AG20443 (cell line): Measurements from ENCODE around the gene SLC23A2.
A peak's percentile ranks its signal among the peaks of the same experiment; 100 is the strongest.
"Not testable (repeated sequence)": the region's sequence is repeated elsewhere in the genome, so short reads cannot be mapped to it uniquely, and the experiment has no call there.

Experiments
- DNase-seq: peaks from one replicate; pipeline ENCODE4 v3.0.0; 2012; ENCODE audit warnings: low spot score, mixed read lengths

SLC23A2 gene

GRCh38 chr20:4902788-4903187 is 98.5 kb downstream of the SLC23A2 start:
- DNase-seq = no peak

DNA sequence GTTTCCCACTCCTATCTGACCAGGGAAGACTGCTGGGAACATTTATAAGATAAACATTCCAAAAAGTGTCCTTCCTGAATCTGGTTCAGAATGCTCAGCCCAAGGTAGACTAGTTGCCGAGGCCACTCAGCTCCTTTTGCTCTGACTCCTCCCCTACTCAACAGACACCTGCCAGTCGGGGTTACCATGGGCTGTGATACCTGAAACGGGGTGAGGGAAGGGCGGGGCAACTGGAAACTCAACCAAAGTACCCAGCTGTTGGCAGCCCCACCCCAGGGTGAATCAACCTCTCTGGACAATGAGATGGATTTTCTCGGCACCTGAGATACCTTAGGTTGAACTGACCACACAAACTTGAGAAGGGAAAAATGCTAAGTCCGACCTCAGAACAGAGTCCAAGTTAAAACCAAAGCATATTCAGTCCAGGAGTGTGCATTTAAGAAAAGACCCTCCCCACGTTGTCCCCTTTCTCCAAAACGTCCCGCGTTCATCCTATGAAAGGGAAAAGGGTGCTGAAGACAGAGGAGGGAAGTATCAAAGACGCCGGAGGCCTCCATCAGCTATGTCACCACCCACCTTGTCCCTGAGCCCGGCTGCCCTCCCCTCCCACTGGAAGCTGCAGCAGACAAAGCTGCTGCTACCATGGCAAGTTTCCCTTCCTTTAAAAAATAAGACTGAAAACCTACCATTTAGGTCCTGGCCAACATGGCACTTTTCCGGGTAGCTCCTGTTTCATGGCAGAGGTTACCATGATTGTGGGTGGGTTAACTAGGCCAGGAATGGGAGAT is 100.1 kb downstream of the SLC23A2 start:
- DNase-seq = no peak

- DNase-seq = peak; percentile 88
Measured at GRCh38 chr20:4898282-4899244, 102.7 kb downstream of the SLC23A2 start.

- no peak for DNase-seq
Measured at GRCh38 chr20:4897600-4897999, 103.7 kb downstream of the SLC23A2 start.

DNA sequence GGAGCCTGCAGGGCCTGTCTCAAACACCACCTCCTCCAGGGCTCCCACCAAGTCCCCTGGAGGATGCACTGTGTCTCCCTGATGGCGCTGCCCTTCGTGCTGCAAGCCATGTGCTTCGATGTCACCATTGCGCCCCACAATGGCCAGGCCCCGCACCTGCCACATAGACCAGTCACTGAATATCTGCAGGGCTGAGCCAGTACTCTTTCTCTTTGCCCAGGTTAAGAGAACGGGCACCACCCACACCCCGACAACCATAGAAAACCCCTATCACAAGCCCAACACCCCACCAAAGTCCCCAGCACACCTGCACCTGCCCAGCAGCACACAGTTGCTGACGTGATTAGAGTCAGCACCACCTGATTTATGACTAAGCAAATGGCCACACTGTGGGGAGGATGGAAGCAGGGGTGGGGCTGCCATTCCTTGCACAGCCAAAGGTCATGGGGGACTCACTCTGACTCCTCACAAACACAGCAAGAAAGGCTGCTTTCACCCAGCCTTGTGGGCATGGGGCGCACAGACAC is 104.3 kb downstream of the SLC23A2 start:
- DNase-seq = no peak

GRCh38 chr20:4896119-4896702 is 105.1 kb downstream of the SLC23A2 start:
- no peak for DNase-seq

DNA sequence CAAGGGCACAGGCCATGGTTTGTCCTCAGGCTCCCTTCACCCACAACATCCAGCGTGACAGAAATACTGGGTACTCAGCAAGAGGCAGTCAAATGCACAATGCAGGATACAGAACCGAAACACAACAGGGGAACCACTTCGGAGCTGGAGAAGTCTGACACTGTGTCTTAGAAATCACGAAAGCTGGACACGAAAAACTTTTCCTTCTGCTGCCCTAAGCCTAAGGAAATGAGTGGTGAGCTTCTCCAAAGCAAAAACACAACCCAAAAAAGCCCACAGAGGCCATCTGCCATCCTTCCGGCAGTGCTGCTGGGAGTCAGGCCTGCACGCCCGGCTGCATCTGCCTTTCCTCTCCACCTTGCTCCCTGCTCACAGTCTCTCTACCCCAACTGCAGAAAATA is 106.3 kb downstream of the SLC23A2 start:
- no peak for DNase-seq

DNA sequence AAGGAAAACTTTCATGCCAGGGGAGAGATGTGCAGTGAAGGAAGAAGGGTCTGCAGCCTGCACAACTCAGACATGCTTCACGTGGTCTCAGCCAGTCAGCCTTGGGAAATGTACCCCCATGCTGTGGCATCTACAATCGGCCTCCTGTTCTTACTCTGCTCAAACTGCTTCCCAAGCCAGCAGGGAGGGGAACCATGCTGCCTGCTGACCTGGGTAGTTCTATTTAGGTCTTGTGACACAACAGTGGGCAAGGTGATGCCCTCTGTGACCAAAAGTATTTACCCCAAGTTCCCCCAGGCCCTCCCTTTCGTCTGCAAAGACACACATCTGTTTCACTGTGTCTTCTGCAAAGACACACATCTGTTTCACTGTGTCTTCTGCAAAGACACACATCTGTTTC is 106.9 kb downstream of the SLC23A2 start:
- no peak for DNase-seq

DNA sequence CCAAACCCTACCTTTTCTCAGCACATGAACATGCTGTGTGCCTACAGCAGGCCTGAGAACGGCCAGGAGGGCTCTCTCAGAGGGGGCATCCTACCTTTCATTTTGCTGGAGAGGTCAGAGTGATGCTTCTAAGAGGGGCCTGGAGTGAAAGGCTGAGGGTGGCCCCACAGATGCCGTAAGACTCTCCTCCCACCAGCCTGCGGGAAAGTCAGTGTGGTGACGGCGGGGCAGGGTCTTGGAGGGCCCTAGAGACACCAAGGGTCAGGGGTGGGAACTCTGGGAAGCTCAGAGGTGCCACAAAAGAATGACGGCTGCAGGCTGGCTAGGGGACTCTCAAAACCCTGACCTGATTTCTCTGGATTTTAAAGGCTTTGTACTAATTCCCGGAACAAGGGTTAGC is 107.6 kb downstream of the SLC23A2 start:
- no peak for DNase-seq

DNA sequence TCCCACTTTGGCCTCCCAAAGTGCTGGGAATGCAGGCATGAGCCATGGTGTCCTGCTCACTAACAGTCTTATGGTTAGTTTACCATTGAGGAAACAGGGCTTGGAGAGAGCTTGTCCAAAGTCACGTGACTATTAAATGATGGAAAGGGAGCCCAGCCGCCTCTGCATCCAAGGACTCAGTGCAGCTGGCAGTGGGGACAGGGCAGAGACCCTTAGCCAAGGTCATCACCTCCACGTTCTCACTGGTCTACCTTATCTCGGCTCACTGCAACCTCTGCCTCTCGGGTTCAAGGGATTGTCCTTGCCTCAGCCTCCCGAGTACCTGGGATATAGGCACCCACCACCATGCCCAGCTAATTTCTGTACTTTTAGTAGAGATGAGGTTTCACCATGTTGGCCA is 109.3 kb downstream of the SLC23A2 start:
- DNase-seq = no peak

DNA sequence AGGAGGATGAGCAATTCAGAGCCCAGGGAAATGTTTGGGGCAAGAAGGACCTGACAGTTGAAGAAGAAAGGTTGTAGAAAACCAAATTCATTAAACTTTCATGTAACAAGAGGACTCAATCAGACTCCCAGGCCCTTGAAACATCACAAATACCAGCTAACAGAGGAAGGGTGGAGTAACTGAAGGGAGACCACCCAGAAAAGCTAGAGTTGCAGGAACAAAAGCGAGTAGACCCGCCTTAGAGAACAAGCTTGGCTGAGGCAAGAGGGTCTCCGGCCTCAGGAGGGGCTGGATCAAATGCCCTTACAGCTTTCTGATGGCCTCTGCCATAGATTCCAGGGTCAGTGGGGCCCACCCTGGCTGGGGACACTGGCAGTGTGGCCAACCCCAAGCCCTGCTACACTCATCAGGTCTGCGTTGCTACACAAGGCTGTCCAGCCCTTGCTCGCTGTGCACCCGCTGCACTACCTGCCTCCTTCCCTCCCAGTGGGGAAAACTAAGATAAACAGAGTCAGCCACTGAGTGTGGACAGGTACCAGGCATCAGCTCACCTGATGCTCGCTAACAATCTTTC is 110.0 kb downstream of the SLC23A2 start:
- DNase-seq = no peak

DNA sequence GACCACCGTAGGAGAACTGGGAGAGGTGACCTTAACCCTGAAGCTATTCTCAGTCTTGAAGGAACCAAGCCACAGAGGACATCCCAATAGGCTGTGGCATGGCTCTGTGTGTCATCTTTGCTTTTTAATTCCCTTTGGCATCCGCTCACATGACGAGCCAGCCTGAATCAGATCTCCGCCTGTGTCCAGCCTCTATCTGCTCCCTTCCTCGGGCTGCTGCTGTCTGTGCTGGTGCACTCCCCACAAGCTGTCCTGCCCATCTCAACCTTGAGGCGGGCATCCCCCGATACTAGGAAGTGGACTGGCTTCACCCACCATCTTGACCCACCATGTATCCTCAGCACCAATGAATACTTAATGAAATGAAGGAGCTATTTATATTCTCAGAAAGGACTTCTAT is 111.9 kb downstream of the SLC23A2 start:
- no peak for DNase-seq

DNA sequence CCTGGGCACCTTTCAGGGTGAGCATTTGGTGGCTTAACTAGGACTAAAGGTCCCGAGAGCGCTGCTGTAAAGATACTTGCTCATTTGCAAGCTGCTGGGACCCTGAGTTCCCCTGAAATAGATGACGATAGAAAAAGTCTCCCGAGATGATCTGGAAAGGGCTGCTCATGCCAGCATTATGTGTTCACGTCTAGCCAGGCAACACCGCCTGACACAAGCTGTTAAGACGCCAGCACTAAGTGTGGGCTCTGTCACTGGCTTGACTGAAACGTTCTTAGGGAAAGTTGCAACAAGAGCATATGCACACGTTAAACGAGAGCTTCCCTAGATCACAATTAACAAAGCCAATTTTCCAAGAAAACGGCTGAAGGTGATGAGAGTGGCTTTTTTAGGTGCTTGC is 113.7 kb downstream of the SLC23A2 start:
- DNase-seq = no peak

DNA sequence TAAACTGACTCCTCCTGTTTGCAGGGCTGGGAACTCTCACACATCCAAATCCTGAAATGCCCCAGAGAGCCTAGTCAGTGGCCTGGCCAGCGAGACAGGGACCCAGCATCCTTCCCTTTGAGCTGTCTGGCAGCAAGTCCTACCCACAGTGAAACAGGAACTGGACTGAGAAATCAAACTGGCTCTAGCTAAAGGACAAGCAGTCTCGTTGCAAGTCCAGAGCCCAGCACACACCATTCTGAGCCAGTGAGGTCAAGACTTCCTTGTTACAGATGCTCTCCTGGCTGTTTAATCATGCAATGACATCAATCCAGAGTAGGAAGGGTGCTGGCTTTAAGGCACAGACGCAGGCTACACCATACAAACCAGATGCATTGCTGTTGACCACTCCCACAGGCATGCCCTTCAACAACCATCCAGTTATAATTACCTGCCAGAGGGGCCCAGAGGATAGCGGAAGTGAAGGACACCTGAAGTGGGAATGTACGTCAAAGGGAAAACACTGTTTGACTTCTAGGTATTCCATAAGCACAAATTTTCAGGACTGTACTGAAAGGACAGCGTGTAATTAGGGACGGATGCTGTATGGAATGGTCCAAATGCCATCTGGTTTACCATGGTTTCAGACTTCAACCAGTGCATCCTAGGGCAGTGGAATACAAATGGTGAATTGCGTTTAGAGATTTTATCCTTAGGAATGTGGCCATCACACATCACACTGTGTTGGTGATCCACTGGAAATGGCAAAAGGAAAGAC is 114.4 kb downstream of the SLC23A2 start:
- no peak for DNase-seq

DNA sequence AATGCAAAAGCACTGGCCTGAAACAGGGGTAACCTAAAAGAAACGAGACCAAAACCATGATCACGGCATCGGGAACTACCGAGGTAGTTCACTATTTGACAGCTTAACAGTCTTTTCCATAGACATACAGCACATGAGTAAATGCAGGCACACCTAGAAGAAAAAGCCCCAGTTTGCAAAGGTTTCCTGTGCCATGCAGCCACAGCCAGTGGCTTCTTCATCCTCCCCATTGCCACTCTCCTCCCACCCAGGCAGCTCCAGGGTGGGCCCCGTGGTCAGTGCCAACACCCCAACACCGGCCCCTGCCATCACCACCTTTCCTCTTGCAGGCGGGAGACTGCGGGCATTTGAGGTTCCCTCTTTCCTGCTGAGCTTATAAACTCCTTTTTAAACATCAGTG is 115.4 kb downstream of the SLC23A2 start:
- no peak for DNase-seq

DNA sequence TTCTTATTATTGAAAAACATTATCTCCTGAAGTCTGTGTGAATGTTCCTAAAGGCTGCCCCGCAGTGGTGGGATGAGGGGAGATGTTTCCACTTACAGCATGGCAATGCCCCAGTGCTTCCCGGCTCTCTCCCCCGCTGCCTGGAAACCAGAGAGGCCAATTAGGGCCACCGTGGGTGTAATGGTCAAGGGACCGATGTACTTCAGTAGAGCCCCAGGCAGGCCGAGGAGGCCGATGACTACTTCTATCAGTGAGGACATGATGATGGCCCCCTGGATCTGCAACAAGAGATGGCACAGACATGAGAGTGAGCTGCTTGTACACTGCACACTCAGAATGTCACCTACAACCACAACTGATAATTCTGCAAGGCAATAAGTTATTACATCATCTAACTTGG is 117.8 kb downstream of the SLC23A2 start:
- no peak for DNase-seq

DNA sequence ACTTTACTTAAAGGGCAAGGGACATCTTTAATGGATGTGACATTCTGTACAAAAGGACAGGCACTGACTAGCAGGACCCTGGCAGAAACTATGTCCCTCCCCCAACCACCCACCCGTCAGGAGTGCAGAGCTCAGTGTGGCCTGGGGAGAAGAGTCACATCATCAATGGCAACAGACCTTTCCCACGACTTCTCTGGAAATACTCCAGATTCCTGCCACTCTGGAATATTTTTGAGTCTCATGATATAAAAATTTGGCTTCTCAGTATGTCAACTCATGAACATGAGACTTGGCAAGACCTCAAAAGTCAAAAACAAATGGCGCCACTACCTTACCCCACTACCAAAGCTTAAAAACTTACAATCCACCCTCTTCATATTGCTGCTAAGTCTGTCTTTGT is 118.3 kb downstream of the SLC23A2 start:
- no peak for DNase-seq

- DNase-seq = no peak
Measured at GRCh38 chr20:4881006-4881730, 120.1 kb downstream of the SLC23A2 start.

- no peak for DNase-seq
Measured at GRCh38 chr20:4880051-4880450, 121.3 kb downstream of the SLC23A2 start.

GRCh38 chr20:4878099-4878498 is 123.2 kb downstream of the SLC23A2 start:
- not testable (repeated sequence) for DNase-seq

DNA sequence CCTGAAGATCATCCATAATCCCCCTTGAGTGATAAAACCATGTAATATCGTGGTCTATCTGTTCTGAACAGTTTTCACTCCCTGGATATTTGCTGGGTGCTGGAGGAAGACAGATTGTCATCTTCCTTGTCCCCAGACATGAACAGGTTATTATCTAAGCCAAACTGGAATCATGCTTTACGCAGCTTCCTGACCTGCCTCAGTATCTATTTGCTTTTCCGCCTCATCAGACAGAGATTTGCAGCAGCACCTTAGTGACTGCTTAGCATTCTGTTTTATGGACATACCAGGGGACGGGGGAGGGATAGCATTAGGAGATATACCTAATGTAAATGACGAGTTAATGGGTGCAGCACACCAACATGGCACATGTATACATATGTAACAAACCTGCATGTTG is 124.6 kb downstream of the SLC23A2 start:
- no peak for DNase-seq
